GM12875 (cell line): ENCODE measurements around the gene SCYGR6.

Experiments
- H3K4me3 ChIP-seq: one replicate; pipeline ENCODE4 v1.5.1; 2011; ENCODE audit warnings: low read depth, low read length, control low read depth
- TF ChIP-seq, protein P1 (sequence below): IDR thresholded peaks from 2 replicates; pipeline ENCODE4 v1.5.1; 2011; ENCODE audit warnings: low read depth, mild to moderate bottlenecking, control low read depth, inconsistent platforms, low read length, moderate library complexity, borderline replicate concordance; ENCODE audit not compliant: insufficient read depth

SCYGR6 gene

DNA sequence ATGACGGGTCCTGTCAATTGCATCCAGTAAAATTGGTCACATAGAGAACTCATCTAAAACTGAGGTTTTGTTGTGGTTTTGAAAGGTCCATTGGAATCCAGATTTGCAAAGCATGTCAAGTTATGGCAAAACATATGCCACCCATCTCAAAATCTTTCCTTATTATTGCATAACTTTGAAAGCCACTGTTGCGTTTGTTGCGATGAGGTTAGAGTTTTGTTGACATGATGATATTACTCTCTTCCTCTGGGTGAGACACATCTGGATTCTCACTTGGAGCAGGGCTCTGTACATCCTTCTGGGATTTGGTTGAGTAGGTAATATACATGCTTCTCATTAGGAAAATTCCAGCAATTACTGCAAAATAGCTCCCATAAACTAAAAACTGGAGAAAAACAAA is 37.4 kb downstream of the SCYGR6 start:
- no peak overlapping the region for H3K4me3 ChIP-seq
- TF ChIP-seq, protein P1, sequence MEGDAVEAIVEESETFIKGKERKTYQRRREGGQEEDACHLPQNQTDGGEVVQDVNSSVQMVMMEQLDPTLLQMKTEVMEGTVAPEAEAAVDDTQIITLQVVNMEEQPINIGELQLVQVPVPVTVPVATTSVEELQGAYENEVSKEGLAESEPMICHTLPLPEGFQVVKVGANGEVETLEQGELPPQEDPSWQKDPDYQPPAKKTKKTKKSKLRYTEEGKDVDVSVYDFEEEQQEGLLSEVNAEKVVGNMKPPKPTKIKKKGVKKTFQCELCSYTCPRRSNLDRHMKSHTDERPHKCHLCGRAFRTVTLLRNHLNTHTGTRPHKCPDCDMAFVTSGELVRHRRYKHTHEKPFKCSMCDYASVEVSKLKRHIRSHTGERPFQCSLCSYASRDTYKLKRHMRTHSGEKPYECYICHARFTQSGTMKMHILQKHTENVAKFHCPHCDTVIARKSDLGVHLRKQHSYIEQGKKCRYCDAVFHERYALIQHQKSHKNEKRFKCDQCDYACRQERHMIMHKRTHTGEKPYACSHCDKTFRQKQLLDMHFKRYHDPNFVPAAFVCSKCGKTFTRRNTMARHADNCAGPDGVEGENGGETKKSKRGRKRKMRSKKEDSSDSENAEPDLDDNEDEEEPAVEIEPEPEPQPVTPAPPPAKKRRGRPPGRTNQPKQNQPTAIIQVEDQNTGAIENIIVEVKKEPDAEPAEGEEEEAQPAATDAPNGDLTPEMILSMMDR, result no peak

GRCh38 chr2:227684258-227684657 is 40.3 kb downstream of the SCYGR6 start:
- TF ChIP-seq, protein P1, result no peak
- no peak overlapping the region for H3K4me3 ChIP-seq

DNA sequence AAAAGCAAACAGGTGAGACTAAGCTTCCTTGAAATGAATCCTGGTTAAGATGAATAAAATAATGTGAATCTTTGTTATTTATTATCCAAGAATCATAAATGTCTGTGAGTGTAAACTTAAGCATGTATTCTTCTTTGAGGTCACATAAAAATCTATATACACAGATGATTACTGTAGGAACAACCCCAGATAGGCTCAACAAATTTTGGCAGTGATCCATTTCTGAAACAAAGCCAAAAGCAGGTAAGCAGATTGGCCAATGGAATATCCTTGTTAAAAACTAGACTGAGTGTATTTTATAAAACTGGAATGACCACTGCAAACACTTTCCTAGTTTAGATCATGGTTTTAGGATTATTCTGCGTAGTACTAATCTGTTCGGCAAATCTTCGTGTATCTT is 46.6 kb downstream of the SCYGR6 start:
- TF ChIP-seq, protein P1, result no peak
- no peak overlapping the region for H3K4me3 ChIP-seq

GRCh38 chr2:227674485-227674884 is 50.1 kb downstream of the SCYGR6 start:
- H3K4me3 ChIP-seq, result no peak overlapping the region
- TF ChIP-seq, protein P1, result no peak
